ENCODE data around the gene VAX1.
"Not testable (repeated sequence)": the region's sequence is repeated elsewhere in the genome, so short reads cannot be mapped to it uniquely, and the experiment has no call there.

The VAX1 gene
- total RNA-seq: 0 reads per million in 2 donors

DNA sequence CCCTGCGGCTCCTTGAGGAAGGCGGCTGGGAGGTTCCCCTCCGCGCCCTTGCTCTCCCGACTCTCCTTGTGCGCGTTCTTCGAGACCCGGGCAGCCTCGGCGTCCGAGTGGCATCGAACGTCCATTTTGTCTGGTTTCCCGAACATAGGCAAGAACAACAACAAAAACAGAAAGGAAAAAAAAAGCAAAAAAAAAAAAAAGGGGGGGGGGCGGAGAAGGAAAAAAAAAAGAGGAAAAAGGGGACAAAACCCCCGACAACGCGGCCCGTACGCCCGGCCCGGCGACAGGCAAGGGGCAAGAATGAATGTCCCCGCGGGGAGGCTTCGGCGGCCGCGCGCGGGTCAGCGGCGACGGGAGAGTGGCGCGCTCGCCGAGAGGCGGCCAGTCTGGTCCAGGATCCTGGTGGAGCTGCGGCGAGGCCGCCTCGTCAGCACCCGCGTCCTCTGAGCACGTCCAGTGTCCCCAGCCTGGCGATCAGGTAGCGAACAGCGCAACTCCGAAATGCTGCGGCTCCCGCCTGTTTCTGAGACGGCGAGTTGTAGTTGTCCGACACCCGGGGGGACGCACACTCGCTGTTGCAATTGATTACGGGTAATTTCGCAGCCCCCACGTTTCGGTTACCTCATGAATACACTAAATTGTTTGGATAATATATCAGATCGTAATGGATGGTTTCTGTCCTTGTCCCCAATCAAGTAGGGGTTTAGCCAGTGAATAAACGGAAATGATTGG, at the start of gene VAX1:
VAX1 (minus strand) TSS at position 360 of the 732 bp plus-strand sequence; CDS start at position 146, 214 bp downstream.
- DNase-seq: no peak

DNA sequence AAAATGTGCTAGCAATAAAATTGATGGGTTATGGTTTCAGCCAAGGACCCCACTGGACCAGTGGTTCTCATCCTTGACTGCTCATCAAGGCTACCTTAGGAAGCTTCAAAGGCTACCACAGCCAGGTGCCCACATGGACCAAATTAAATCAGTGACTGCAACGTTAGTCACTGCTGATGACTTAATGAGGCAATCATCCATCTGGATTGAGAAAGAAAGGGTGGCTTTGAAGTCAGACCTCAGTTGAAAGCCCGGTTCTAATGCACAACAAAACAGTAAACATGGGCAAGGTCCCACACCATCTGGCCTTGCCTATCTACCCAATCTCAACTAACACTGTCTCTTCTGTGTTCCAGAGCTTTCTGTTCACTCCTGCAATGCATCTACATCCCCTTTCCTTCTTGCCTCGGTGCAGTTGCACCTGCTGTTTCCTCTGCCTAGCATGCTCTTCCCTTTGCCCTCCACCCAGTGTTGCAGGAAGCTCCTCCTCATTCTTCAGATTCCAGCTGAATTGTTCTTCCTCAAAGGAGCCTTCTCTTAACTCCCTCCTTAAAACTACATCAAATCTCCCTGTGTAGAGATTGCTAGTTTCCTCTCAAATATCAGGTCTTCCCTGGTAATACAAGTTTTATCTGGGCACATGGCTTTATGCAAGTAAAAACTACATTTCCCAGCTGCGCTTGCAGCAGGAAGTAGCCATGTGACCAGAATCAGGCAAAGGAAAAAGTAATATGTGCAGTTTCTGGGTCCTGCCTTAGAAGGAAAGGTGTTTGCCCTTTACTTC, 49.0 kb upstream of the VAX1 start:
- no peak for DNase-seq

DNA sequence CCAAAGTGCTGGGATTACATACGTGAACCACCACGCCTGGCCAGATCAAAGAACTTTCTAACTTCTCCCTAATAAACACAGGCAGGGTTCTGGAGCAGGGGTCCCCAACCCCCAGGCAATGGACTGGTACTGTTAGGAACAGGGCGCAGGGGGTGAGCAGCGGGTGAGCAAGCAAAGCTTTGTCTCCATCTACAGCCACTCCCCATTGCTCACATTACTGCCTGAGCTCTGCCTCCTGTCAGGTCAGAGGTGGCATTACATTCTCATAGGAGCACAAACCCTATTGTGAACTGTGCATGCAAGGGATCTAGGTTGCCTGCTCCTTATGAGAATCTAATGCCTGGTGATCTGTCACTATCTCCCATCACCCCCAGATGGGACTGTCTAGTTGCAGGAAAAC, 47.7 kb upstream of the VAX1 start:
- DNase-seq: not testable (repeated sequence)

- no peak for DNase-seq
Observed at GRCh38 chr10:117184821-117185220, 46.8 kb upstream of the VAX1 start.

- DNase-seq: no peak
Observed at GRCh38 chr10:117184296-117184695, 46.2 kb upstream of the VAX1 start.

DNA sequence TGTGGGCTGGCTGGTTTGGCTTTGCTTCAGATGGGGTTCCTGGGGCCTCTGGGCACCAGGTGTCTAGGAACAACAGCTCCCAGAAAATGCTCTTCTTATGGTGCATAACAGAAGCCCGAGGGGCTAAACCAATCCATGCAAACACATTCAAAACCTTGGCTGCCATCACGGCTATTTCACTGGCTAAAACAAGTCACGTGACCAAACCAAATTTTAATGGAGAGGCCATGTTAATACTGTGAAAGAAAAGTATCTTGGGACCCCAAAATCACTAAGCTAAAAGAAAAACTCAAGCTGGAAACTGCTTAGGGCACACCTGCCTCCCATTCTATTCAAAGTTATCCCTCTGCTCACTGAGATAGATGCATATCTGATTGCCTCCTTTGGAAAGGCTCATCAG, 40.1 kb upstream of the VAX1 start:
- no peak for DNase-seq

DNA sequence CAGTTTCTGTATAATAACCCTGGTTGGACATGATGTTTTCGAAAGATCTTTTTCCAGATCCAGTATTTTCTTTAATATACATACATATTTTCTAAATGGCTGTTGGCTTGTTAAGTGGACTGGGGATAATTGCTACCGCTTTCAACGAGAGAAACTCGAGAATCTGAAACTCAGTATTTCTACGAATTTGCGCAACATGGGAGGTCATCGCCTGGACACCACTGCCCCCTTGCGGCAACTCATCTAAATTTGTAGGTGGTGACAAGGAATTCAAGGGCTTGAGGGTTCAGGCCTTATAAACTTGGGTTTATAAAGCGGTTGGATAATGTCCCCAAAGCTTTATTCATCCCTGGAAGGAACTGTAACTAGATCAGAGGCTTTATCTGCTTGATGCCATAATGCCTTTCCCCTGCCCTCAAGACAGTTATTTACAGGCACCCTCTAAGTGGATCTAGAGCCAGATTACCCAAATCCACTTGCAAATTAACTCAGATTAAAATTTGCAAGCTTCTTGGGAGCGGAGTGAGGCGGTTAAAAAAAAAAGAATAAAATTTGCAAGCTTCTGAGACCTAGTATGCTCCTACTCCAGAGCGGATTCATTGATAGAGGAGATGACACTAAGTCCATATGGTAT, 37.9 kb upstream of the VAX1 start:
- DNase-seq: peak in 4 of 5 experiments; percentile 30 to 66 (median 56)

GRCh38 chr10:117175215-117175900, 37.3 kb upstream of the VAX1 start:
- DNase-seq: no peak

GRCh38 chr10:117174439-117175214, 36.6 kb upstream of the VAX1 start:
- peak; percentile 41 to 76 (median 65) for DNase-seq

GRCh38 chr10:117170244-117170643, 32.2 kb upstream of the VAX1 start:
- no peak for DNase-seq

DNA sequence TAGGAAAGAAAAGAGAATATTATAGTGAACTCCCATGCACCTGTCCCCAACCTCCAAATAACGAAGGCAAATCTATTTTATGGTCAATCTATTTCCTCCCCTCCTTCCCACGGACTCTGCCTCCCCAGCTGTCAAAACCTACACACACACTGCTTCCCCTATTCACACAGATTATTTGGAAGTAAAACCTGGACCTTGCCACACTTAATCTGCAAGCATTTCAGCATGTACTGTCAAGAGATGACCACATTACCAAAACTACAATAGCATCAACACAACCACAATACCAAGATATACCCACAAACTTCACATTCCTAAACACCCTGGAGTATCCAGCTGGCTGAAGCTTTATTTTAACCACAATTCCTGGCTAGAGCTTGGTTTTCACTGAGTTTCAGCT, 31.4 kb upstream of the VAX1 start:
- DNase-seq: no peak

DNA sequence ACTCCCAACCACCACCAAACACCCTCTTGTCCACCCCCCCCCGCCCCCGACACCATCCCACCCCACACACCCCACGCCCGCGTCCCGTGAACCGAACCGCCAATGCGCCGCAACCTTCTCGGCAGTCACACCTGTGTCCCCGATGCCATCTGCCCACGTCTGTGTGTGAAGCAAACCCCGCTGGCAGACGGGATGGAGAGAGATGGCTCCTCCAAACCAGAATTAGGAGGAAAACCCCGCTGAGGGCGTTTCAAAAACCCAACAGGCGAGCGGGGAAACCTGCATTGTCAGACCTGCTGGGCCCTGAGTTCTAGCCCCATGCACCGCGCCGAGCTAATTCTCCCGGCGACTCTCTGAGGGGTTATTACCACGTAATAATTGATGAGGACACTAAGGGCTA, 30.7 kb upstream of the VAX1 start:
- no peak for DNase-seq

- peak; percentile 42 to 62 (median 53) for DNase-seq
Observed at GRCh38 chr10:117167789-117168674, 30.0 kb upstream of the VAX1 start.

DNA sequence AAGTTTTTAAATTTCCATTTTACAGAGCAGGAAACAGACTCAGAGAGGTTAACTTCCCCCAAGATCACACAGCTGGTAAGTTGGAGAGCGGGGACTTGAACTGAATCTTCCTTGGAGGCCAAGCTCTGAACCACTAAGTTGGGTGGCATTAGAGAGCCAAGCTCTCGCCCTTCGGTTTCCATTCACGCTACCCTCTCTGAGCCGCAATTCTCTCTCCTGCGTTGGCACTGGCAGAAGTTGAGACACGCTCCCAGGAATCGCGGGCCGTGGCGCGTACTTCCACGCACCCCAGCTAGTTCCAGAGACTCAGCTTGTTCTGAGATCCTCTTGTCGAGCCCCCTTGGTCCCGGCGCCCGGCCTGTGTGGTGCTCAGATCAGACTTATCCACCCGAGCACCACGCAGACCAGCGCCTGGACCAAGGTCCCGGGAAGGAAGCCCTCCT, 29.3 kb upstream of the VAX1 start:
- DNase-seq: no peak

GRCh38 chr10:117166418-117167345, 28.6 kb upstream of the VAX1 start:
- DNase-seq: no peak

- no peak for DNase-seq
Observed at GRCh38 chr10:117165538-117166417, 27.7 kb upstream of the VAX1 start.

DNA sequence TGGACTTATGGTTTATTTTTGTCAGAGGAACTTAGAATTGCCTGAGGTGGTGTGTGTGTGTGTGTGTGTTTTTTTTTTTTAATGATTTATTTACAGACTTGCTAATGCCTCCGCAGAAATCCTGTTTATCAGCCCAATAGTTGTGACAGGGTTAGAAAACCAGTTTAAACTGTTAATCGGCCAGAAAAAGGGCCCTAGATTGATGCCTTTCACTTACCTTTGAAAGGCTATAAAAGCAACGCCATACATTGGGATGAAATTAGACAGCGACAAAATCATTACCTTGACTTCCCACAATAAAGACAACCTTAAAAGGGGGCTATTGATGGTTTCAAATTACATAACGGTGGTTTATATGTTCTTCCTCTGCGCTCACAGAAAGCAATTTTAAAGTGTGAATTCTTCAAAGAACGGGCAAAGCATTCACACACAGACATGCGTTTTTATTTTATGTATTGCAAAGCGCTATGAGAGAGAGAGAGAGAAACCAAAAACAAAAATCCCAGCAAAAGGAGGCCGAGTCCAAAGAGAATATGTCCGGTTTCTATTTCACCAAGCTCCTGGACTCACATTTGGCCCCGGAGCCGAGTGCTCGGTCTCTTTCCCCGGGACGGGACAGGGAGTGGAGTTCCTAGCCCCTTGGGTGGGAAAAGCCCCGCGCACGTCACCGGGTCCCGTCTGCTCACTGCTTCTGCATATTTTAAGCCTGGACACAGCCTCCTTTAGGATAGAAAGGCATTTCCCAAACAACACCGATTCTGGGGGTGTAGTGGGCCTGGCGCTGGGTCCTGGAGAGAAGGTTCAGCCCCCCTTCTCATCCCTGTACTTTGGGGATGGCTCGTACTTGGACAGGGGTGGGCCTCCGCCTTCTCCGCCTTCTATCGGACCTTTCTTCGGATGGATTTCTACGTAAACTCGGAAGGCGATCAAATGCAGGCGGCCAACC, 26.8 kb upstream of the VAX1 start:
- DNase-seq: no peak
